Measurements from ENCODE around the gene SKAP1.

Gene SKAP1

DNA sequence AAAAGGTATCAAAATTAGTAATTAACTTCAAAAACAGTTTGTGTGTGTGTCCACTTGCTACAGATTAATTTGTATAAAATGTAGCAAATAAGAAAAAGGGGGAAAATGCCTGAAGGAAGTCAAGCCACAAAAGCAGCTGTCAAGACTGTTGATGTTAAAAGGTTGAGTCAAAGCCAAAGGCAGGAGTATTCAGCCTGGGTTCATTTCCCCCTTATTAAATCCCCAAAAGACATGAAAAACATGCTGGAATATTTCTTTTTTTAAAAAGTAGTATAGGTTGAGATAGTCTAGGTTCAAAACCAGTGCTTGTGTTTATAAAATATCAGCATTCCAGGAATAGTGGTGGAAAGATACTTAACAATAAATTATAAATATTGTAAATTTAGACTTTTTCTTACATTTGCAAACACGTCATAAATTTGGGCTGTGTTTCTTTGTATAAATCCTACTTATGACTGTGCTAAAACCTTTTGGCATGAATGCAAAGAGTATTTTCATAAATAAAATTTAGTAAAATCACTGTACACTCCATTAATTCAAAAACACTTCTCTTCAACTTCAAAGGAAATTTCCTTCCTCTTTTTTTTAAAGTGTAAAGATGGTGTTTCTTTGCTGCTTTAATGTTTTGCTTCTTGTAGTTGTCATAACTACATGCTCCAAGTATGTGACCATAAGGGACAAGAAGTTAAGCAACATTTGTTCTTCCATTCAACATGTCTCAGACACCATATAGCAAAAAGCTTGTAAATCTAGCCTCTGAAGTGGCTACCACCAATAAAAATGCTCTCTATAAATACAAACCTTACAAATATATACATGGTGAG is 72.0 kb downstream of the SKAP1 start:
- no peak for DNase-seq (ENCODE audit: extremely low read depth, insufficient read length)
- H3K36me3 ChIP-seq (ENCODE audit: control insufficient read depth, insufficient read depth, low read length): no peaks in the 10 kb centered on the region; the same call in 1 of the 2 replicates
- H3K4me3 ChIP-seq (replicated peaks; ENCODE audit: low read depth, low read length): no peak overlapping the region
- no peak for TF ChIP-seq CTCF (IDR thresholded peaks at IDR 0.05; ENCODE audit: insufficient read depth, low read length, poor library complexity, severe bottlenecking)
- no peaks in the 10 kb centered on the region for H3K27me3 ChIP-seq (replicated peaks; ENCODE audit: control insufficient read depth, insufficient read depth, low read length)

- Histone ChIP-seq H3K27me3 (replicated peaks; ENCODE audit: control insufficient read depth, insufficient read depth, low read length) (no peaks in the 10 kb centered on the region), H3K4me3 (replicated peaks; ENCODE audit: low read depth, low read length) (no peak overlapping the region), H3K36me3 (ENCODE audit: control insufficient read depth, insufficient read depth, low read length) (no peaks in the 10 kb centered on the region; the same call in 1 of the 2 replicates)
- no peak for DNase-seq (ENCODE audit: extremely low read depth, insufficient read length)
- no peak for TF ChIP-seq CTCF (IDR thresholded peaks at IDR 0.05; ENCODE audit: insufficient read depth, low read length, poor library complexity, severe bottlenecking)
These were observed 73.1 kb downstream of the SKAP1 start for GRCh38 chr17:48356866-48357265.

DNA sequence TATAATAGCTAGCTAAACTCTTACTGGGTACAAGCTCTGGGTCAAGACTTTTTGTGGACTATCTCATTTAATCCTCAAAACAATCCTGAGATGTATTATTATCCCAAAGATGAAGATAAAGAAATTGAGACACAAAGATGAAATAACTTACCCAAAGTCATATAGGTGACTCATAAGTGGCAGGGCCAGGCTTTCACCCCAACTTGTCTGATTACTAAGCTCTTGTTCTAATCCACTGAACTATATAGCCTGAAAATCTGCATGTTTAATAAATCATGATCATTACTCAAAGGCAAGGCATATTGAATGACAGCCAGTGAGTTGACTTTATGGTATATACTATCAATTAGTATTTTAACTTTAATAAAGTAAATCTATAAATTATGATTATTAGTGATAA is 77.4 kb downstream of the SKAP1 start:
- no peaks in the 10 kb centered on the region; the same call in 1 of the 2 replicates for H3K36me3 ChIP-seq (ENCODE audit: control insufficient read depth, insufficient read depth, low read length)
- H3K27me3 ChIP-seq (replicated peaks; ENCODE audit: control insufficient read depth, insufficient read depth, low read length): no peaks in the 10 kb centered on the region
- TF ChIP-seq CTCF (IDR thresholded peaks at IDR 0.05; ENCODE audit: insufficient read depth, low read length, poor library complexity, severe bottlenecking): no peak
- no peak overlapping the region for H3K4me3 ChIP-seq (replicated peaks; ENCODE audit: low read depth, low read length)
- DNase-seq (ENCODE audit: extremely low read depth, insufficient read length): no peak

DNA sequence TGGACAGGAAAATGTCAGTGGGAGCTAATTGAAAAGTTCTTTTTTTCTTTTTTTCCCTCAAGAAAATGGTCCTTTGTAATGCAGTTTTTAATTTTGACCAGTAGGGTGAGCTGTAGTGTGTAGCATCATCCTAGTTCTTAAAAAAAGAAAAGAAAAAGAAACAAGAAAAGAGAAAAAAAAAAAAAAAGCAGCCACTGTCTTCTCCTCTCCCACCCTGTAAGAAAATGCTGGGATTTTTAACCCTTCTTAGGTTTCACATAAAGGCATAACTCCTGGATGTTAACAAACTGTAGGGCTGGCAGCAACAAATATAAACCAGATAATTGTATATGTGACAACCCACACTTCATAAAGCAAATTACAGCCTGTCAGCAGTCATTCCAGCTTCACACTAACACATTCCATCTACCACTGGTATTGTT is 78.1 kb downstream of the SKAP1 start:
- no peaks in the 10 kb centered on the region; the same call in 1 of the 2 replicates for H3K36me3 ChIP-seq (ENCODE audit: control insufficient read depth, insufficient read depth, low read length)
- no peak overlapping the region for H3K4me3 ChIP-seq (replicated peaks; ENCODE audit: low read depth, low read length)
- peak; percentile 66 for TF ChIP-seq CTCF (IDR thresholded peaks at IDR 0.05; ENCODE audit: insufficient read depth, low read length, poor library complexity, severe bottlenecking)
- no peak for DNase-seq (ENCODE audit: extremely low read depth, insufficient read length)
- H3K27me3 ChIP-seq (replicated peaks; ENCODE audit: control insufficient read depth, insufficient read depth, low read length): no peaks in the 10 kb centered on the region

- no peak for DNase-seq (ENCODE audit: extremely low read depth, insufficient read length)
- Histone ChIP-seq H3K27me3 (replicated peaks; ENCODE audit: control insufficient read depth, insufficient read depth, low read length) (no peaks in the 10 kb centered on the region), H3K4me3 (replicated peaks; ENCODE audit: low read depth, low read length) (no peak overlapping the region), H3K36me3 (ENCODE audit: control insufficient read depth, insufficient read depth, low read length) (peaks cover 1% of the 10 kb centered on the region; the same call in 1 of the 2 replicates)
- no peak for TF ChIP-seq CTCF (IDR thresholded peaks at IDR 0.05; ENCODE audit: insufficient read depth, low read length, poor library complexity, severe bottlenecking)
These were observed 81.7 kb downstream of the SKAP1 start for GRCh38 chr17:48348352-48348751.
